Suppressor macrophage treated with lipopolysaccharide for 4 hours (primary cell): ENCODE measurements around the gene LRRC25.

Source experiments
- DNase-seq: peaks from one replicate; pipeline ENCODE4 v3.0.0-alpha.2; 2020

Gene LRRC25

GRCh38 chr19:18435842-18436670 is 38.6 kb upstream of the LRRC25 start:
- peak; percentile 53 for DNase-seq

GRCh38 chr19:18435178-18435841 is 37.9 kb upstream of the LRRC25 start:
- DNase-seq, result no peak

GRCh38 chr19:18434411-18435175 is 37.2 kb upstream of the LRRC25 start:
- no peak for DNase-seq

GRCh38 chr19:18433735-18434398 is 36.4 kb upstream of the LRRC25 start:
- no peak for DNase-seq

GRCh38 chr19:18433015-18433691 is 35.7 kb upstream of the LRRC25 start:
- no peak for DNase-seq

- no peak for DNase-seq
Observed at GRCh38 chr19:18432275-18433014, 35.0 kb upstream of the LRRC25 start.

GRCh38 chr19:18431351-18432197 is 34.2 kb upstream of the LRRC25 start:
- DNase-seq, result no peak

GRCh38 chr19:18430417-18431144 is 33.2 kb upstream of the LRRC25 start:
- DNase-seq, result no peak

- no peak for DNase-seq
Observed at GRCh38 chr19:18429717-18430416, 32.4 kb upstream of the LRRC25 start.

- peak; percentile 68 for DNase-seq
Observed at GRCh38 chr19:18428787-18429674, 31.6 kb upstream of the LRRC25 start.

GRCh38 chr19:18428173-18428786 is 30.9 kb upstream of the LRRC25 start:
- DNase-seq, result no peak

GRCh38 chr19:18427743-18428113 is 30.3 kb upstream of the LRRC25 start:
- no peak for DNase-seq

GRCh38 chr19:18427080-18427742 is 29.8 kb upstream of the LRRC25 start:
- DNase-seq, result no peak

- DNase-seq, result no peak
Observed at GRCh38 chr19:18426416-18426767, 29.0 kb upstream of the LRRC25 start.

- DNase-seq, result no peak
Observed at GRCh38 chr19:18425515-18426415, 28.3 kb upstream of the LRRC25 start.

- DNase-seq, result no peak
Observed at GRCh38 chr19:18424890-18425514, 27.6 kb upstream of the LRRC25 start.
